Osteoblast (primary cell): ENCODE data around the gene UBAP2. TPM values are rescaled to one million over a fixed set of nuclear protein-coding genes. Genes with fewer than 3 reads are reported as not detected.

Source experiments
- DNase-seq: peaks from one replicate; pipeline ENCODE4 v3.0.0; 2011; ENCODE audit warnings: low spot score, mixed read lengths; ENCODE audit not compliant: insufficient read length; ENCODE audit errors: missing footprints
- H2AFZ ChIP-seq: 2 replicates; pipeline ENCODE4 v1.6.0; 2011; ENCODE audit warnings: mild to moderate bottlenecking, low read length
- H3K27ac ChIP-seq: 2 replicates; pipeline ENCODE4 v1.5.1; 2011; ENCODE audit warnings: mild to moderate bottlenecking, low read depth, low read length, moderate library complexity
- H3K27me3 ChIP-seq: 2 replicates; pipeline ENCODE4 v1.6.0; 2012; ENCODE audit warnings: mild to moderate bottlenecking, control low read depth, inconsistent platforms, low read length, moderate library complexity; ENCODE audit not compliant: insufficient read depth
- H3K36me3 ChIP-seq: 2 replicates; pipeline ENCODE4 v1.5.1; 2011; ENCODE audit warnings: mild to moderate bottlenecking, low read length, control low read depth, moderate library complexity; ENCODE audit not compliant: insufficient read depth
- H3K4me1 ChIP-seq: 2 replicates; pipeline ENCODE4 v1.5.1; 2011; ENCODE audit warnings: mild to moderate bottlenecking, low read length, control low read depth, moderate library complexity; ENCODE audit not compliant: insufficient read depth
- H3K4me2 ChIP-seq: 2 replicates; pipeline ENCODE4 v1.6.0; 2011; ENCODE audit warnings: mild to moderate bottlenecking, low read length; ENCODE audit not compliant: insufficient read depth
- H3K4me3 ChIP-seq: fragments of 200-600 bp; sonication (generic); 3 replicates; pipeline ENCODE4 v1.5.1; 2012; ENCODE audit warnings: mild to moderate bottlenecking, low read length, inconsistent platforms; ENCODE audit not compliant: insufficient read depth
- H3K79me2 ChIP-seq: 2 replicates; pipeline ENCODE4 v1.6.0; 2012; ENCODE audit warnings: mild to moderate bottlenecking, low read length, control low read depth, inconsistent platforms; ENCODE audit not compliant: insufficient read depth
- H3K9me3 ChIP-seq: 2 replicates; pipeline ENCODE4 v1.5.1; 2011; ENCODE audit warnings: low read depth, low read length, control low read depth
- H4K20me1 ChIP-seq: 2 replicates; pipeline ENCODE4 v1.6.0; 2012; ENCODE audit warnings: mild to moderate bottlenecking, low read length, control low read depth; ENCODE audit not compliant: insufficient read depth
- CTCF ChIP-seq: IDR thresholded peaks from 2 replicates; pipeline ENCODE4 v1.5.1; 2011; ENCODE audit warnings: mild to moderate bottlenecking, low read depth, low read length, moderate library complexity; ENCODE audit errors: extremely low read depth
- total RNA-seq: library from RNA; depleted of rRNA; stranded (reverse); fragments of >200 nt; gene quantifications from 2 replicates; pipeline ENCODE4 v1.2.3, GENCODE V29; 2012

The UBAP2 gene
- total RNA-seq, 1 donor, result 18.5 TPM

- Histone ChIP-seq H3K4me3 (peak overlapping the region; percentile 7), H2AFZ (no peak overlapping the region), H3K79me2 (peaks cover 5% of the 10 kb centered on the region), H3K27ac (peak overlapping the region; percentile 52), H3K4me1 (peaks cover 40% of the 10 kb centered on the region), H4K20me1 (peaks cover 23% of the 10 kb centered on the region), H3K27me3 (no peaks in the 10 kb centered on the region), H3K36me3 (peaks cover 21% of the 10 kb centered on the region), H3K9me3 (no peaks in the 10 kb centered on the region), H3K4me2 (peak overlapping the region; percentile 58)
- DNase-seq, result peak; percentile 92
- TF ChIP-seq CTCF, result no peak
Observed at GRCh38 chr9:33946779-33947535, 101.7 kb downstream of the UBAP2 start.

GRCh38 chr9:33943389-33943788 lies 105.3 kb downstream of the UBAP2 start:
- Histone ChIP-seq H4K20me1 (peaks cover 20% of the 10 kb centered on the region), H2AFZ (no peak overlapping the region), H3K27ac (peak overlapping the region; percentile 48), H3K4me2 (peak overlapping the region; percentile 1), H3K27me3 (no peaks in the 10 kb centered on the region), H3K36me3 (peaks cover 35% of the 10 kb centered on the region), H3K4me3 (no peak overlapping the region), H3K4me1 (peaks cover 39% of the 10 kb centered on the region), H3K79me2 (no peaks in the 10 kb centered on the region), H3K9me3 (no peaks in the 10 kb centered on the region)
- no peak for TF ChIP-seq CTCF
- no peak for DNase-seq

DNA sequence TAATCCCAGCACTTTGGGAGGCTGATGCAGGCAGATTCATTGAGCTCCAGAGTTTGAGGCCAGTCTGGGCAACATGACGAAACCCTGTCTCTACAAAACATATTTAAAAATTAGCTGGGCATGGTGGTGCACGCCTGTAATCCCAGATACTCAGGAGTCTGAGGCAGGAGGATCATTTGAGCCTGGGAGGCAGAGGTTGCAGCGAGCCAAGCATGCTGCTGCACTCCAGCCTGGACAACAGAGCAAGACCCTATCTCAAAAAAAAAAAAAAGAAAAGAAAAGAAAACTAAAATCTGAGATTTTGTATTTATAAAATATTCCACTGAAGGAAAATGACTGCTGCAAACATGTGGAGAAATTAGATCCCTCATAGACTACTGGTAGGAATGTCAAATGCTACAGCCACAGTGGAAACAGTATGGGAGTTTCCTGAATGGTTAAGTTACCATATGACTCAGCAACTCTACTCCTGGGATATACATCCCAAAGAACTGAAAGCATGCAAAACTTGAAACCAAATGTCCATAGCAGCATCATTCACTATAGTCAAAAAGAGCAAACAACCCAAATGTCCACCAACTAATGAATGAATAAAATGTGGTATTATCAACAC lies 106.1 kb downstream of the UBAP2 start:
- DNase-seq, result peak; percentile 90
- Histone ChIP-seq H3K27ac (peak overlapping the region; percentile 48), H3K27me3 (no peaks in the 10 kb centered on the region), H3K4me1 (peaks cover 31% of the 10 kb centered on the region), H3K4me2 (peak overlapping the region; percentile 1), H2AFZ (no peak overlapping the region), H3K36me3 (peaks cover 32% of the 10 kb centered on the region), H3K79me2 (no peaks in the 10 kb centered on the region), H4K20me1 (peaks cover 14% of the 10 kb centered on the region), H3K9me3 (no peaks in the 10 kb centered on the region), H3K4me3 (no peak overlapping the region)
- TF ChIP-seq CTCF, result peak; percentile 58
